HG03354 (cell line): ENCODE measurements around the gene ITFG1.

Experiments used
- ATAC-seq: cut with Tn5 transposase; IDR thresholded peaks from one replicate; pipeline ENCODE4 v1.9.1; 2021; ENCODE audit warnings: mild to moderate bottlenecking; ENCODE audit not compliant: unreplicated experiment, poor library complexity, severe bottlenecking

ITFG1 gene

GRCh38 chr16:47431960-47432359, 28.9 kb downstream of the ITFG1 start:
- ATAC-seq, result no peak

DNA sequence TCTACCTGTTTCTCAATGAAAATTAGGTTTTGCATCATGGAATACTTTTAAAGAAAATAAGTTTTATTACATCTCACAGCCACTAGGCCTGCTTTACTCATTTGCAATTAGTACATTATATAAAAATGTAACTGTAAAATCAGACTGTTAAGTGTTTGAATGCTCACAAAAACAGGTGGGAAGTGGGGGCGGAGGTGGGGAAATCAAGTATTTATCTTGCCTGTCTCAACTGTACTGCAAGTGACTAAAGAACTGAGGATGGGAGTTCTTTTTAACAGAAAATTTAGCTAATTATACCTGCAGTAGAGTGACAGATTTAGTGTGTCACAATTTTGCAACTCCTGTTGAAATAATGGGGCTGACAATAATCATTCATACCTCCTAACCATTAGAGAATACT, 34.1 kb downstream of the ITFG1 start:
- no peak for ATAC-seq

DNA sequence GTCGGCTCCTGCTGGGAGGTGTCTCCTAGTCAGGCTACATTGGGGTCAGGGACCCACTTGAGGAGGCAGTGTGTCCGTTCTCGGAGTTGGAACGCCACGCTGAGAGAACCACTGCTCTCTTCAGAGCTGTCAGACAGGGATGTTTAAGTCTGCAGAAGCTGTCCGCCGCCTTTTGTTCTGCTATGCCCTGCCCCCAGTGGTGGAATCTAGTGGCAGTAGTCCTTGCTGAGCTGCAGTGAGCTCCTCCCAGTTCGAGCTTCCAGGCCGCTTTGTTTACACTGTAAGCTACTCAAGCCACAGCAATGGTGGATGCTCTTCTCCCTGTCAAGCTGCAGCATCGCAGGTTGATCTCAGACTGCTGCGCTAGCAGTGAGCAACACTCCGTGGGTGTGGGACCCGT, 36.0 kb downstream of the ITFG1 start:
- no peak for ATAC-seq

- ATAC-seq, result no peak
Measured at GRCh38 chr16:47416869-47417268, 44.0 kb downstream of the ITFG1 start.

GRCh38 chr16:47413041-47413440, 47.8 kb downstream of the ITFG1 start:
- ATAC-seq, result no peak

- no peak for ATAC-seq
Measured at GRCh38 chr16:47408491-47408890, 52.4 kb downstream of the ITFG1 start.

DNA sequence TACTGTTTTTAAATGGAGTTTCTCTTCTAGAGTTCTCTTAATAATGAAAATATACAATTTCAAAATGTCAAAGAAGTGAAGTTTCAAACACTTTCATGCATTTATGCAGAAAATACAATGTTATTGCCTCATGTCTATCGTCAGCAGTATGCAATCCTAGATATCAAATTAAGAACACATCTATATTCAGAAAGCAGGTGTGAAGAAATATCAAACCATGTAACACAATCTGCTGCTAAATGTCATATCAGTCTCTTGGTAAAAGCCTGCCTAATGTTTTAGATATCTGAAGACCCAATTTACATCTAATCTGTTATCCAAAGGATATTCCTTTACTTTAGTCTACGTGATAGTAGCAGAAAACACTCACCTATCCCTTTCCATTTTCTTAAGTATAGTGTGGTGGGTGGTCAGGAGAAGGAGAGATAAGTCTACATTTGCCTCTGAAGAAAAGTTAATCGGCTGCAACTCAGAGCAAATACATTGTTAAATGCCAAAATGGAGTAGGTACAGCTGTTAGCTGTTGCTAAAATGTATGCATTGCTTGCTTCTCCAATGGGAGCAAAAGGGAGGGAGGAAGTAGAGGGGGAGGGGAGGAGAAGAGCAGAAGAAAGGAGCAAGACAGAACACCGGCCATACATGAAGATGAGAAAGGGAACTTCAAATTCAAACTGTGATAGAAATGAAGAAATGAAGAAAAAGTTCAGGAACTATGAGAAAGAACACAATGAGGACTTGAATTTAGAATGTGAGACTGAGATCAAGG, 64.9 kb downstream of the ITFG1 start:
- no peak for ATAC-seq

GRCh38 chr16:47392081-47392480, 68.8 kb downstream of the ITFG1 start:
- ATAC-seq, result peak; percentile 90

DNA sequence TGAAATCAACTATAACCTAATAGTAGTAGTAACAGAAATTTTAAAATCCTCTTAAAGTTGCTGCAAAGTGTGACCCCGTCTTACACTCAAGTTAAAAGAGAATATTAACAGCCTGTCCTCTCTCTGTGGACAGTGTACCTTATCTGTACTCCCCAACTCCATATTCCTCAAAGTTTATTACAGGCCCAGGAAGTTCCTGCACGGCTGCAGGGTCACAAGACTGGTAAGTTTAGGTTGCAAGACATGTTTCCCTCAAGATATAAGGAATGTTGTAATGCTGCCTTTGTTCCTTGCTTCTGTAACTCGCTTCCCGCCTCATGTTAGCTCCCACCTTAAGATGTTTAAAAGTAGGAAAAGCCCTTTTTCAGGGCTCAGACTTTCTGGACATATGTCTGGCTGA, 72.2 kb downstream of the ITFG1 start:
- ATAC-seq, result no peak

DNA sequence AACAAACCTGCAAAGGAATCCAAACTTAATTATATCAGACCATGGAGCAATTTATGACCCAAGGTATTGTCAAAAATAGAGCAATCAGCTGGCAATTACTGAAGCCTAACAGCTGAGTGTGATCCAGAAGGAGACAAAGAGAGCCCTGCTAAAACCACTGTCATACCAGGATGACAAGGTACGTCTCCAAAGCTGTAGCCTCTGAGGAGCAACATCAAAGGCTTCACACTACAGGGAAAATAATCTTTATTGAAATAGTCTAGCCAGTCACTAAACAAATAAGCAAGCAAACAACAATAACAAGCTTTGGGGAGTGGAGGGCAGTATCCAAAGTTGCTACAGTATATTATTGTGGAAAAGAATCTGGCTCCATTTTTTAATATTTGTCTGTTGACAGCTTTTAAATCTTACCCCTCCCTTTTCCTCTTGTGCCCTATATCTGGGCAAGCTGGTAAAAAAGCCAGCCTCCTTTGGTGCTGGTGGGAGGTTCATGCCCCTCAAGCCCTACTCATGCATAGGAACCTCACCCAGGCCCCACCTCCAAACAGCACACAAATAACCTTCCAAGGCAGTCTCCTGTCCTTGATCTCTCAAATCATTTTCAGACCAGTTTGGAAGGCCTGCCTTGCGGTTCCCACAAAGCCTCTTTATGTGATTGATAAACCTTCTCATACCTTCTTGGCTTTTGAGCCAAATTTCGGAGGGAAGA, 73.7 kb downstream of the ITFG1 start:
- no peak for ATAC-seq

DNA sequence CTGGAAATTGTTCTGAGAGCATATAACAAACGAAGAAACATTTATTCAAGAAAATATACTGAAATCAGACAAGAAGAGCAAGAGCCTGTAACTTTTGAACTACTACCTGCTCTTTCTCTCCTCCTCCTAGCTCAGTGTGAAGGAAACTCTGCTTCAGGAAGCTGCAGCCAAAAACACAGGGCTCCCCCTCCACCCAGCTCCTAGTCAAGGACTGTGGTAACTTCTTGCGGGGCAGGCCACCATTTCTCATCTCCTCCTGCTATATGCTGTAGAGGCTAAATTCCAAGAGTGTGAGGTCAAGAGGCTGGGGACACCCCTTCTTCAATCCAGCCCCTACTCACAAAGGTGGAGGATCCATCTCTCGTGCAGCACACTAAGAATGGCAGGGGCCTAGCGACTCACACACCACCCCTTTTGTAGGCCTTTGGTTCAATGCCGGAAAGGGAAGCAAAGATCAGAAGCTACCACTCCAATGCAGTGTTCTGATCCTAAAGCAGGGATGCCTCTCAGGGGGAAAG, 74.6 kb downstream of the ITFG1 start:
- no peak for ATAC-seq

DNA sequence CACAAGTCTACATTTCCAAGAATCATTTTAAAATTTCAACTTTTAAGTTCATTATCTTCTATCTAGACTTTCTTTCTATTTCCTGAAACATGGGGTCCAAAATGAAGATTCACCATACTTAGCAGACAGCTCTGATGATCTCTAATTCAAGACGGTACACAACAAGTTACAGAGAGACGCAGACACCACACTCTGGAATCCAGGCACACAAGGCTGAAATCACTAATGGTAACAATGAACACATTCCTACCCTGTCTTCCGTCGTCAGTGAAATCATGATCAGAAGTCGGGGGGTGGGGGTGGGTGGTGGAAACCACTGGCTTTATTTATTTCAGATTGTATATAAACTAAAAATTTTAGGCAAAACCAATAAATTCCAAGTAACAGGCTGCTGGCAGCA, 78.5 kb downstream of the ITFG1 start:
- ATAC-seq, result no peak

GRCh38 chr16:47377154-47377553, 83.7 kb downstream of the ITFG1 start:
- no peak for ATAC-seq

DNA sequence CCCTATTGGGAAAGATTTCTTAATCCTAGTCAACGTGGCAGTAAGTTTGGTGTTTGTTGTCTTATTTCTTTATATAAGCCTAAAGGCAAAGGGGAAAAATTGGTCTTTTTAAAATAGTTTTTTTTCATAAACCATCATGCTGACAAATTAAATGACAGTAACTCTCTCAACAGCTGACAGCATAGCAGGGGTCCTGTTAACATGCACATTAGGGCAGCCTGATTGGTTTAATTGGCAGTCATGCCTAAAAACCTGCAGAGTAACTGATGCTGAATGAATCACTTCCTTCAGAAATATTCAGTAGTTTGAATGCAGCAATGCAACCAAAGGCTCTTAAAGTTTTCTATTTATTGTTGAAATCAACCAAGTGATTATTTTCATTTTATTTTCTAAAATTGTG, 85.4 kb downstream of the ITFG1 start:
- no peak for ATAC-seq

- no peak for ATAC-seq
Measured at GRCh38 chr16:47374629-47375028, 86.2 kb downstream of the ITFG1 start.

DNA sequence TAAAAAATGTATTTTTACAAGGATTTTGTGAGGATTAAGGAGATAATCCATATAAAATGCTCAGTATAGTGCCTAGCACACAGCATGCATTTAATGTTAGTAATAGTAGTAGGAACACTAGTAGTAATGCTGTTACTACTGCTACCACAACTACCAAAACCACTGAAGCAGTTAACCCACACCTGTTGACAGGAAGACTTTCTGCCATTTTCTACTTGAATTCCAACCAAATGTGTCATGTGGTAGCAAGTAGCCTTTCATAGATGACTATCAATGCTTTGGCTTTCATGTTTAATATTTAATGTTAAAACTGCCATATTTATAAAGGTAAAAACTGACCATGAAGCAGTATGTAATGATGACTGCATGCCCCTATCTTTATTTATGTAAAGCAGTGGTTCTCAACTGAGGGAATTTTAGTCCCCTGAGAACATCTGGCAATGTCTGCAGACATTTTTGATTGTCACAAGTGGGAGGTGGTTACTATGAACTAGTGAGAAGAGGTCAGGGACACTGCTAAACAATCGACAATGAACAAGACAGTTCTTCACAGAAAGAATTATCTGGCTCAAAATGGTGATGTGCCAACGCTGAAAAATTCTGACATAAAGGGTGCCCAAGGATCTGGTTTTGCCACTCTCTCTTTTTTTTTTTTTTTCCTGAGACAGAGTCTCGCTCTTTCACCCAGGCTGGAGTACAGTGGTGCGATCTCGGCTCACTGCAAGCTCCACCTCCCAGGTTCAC, 89.4 kb downstream of the ITFG1 start:
- ATAC-seq, result no peak

GRCh38 chr16:47370536-47370935, 90.3 kb downstream of the ITFG1 start:
- ATAC-seq, result no peak

GRCh38 chr16:47366228-47366627, 94.6 kb downstream of the ITFG1 start:
- ATAC-seq, result no peak

DNA sequence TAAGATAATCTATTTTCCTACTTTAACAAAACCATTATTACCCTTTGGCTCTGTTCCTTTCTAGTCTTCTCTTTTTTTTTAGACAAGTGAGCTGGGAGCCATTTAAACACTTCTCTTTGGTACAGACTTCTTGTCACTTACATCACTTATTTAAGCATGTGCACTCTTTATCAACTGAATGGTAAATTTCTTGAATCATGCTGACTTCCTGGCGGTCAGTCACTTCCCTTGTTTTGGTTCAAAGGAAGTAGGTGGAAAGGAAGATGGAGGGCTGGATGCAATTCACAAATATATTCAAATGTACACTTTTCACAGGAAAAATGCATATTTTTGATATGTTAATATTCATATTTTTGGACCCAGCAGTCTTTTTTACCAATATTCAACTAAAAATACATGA, 97.1 kb downstream of the ITFG1 start:
- ATAC-seq, result no peak

- no peak for ATAC-seq
Measured at GRCh38 chr16:47359478-47359877, 101.4 kb downstream of the ITFG1 start.

GRCh38 chr16:47358816-47359215, 102.0 kb downstream of the ITFG1 start:
- no peak for ATAC-seq
